NCI-H1417 treated with DMSO at 0.1 percent for 48 hours (cell line): ENCODE measurements around the gene MILR1.
"Not testable (repeated sequence)": the region's sequence is repeated elsewhere in the genome, so short reads cannot be mapped to it uniquely, and the experiment has no call there.

Experiments used
- DNase-seq: peaks from one replicate; lab custom pipeline; 2025; lab: John Stamatoyannopoulos, UW

The MILR1 gene, protein sequence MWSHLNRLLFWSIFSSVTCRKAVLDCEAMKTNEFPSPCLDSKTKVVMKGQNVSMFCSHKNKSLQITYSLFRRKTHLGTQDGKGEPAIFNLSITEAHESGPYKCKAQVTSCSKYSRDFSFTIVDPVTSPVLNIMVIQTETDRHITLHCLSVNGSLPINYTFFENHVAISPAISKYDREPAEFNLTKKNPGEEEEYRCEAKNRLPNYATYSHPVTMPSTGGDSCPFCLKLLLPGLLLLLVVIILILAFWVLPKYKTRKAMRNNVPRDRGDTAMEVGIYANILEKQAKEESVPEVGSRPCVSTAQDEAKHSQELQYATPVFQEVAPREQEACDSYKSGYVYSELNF

GRCh38 chr17:64448665-64449512 lies at the start of gene MILR1:
TSS of gene MILR1 (plus strand) at chr17:64449115. CDS start at chr17:64449169, 54 bp downstream.
- DNase-seq, result no peak

DNA sequence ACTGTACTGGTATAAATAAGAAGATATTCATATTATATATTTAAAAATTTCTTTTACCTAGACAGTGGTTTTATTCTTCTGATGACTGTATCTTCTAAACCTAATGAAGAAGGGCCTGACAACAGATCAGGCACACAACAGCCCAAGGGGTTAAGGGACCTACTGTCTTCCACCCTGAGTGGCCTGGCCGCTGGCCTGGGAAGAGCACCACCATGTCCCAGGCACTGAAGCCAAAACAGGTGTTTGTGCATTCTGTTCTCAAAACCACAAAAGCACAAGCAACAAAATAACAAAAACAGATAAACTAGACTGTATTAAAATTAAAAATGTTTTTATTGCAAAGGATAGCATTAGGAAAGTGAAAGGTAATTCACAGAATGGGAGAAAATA lies 49.2 kb upstream of the MILR1 start:
- no peak for DNase-seq

DNA sequence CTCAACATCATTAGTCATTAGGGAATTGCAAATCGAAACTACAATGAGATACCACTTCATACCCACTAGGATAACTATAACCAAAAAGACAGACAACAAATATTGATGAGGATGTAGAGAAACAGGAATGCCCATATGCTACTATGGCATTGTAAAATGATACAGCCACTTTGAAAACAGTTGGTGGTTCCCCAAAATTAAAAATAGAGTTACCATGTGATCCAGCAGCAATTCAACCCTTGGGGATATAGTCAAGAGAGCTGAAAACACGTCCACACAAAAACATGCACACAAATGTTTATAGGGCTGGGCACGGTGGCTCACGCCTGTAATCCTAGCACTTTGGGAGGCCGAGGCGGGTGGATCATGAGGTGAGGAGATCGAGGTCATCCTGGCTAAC lies 48.3 kb upstream of the MILR1 start:
- no peak for DNase-seq

DNA sequence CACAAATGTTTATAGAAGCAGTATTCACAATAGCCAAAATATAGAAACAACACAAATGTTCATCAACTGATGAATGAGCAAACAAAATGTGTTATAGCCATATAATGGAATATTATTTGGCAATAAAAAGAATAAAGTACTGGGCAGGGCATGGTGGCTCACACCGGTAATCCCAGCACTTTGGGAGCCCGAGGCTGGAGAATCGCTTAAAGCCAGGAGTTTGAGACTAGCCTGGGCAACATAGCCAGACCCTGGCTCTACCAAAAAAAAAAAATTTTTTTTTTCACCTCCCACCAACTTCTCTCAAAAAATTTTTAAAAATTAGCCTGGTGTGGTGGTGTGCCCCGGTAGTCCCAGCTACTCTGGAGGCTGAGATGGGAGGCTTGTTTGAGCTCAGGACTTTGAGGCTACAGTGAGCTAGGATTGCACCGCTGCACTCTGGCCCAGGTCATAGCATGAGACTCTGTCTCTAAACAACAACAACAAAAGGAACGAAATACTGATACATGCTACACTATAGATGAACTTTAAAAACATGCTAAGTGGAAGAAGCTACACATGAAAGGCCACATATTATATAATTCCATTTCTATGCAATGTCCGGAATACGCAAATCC lies 47.6 kb upstream of the MILR1 start:
- no peak for DNase-seq

DNA sequence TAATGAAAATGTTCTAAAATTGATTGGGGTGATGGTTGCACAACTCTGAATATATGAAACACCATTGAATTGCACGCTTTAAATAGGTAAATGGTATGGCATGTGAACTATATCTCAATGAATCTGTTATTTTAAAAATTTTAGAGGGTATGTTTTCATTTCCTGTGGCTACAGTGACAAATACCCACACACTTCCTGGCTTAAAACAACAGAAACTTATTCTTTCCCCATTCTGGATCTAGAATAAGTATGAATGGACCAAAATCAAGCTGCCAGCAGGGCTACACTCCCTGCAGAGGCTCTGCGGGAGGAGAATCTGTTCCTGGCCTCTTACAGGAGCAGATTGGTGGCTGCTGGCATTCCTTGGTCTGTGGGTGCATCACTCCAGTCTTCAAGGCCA lies 47.0 kb upstream of the MILR1 start:
- no peak for DNase-seq

DNA sequence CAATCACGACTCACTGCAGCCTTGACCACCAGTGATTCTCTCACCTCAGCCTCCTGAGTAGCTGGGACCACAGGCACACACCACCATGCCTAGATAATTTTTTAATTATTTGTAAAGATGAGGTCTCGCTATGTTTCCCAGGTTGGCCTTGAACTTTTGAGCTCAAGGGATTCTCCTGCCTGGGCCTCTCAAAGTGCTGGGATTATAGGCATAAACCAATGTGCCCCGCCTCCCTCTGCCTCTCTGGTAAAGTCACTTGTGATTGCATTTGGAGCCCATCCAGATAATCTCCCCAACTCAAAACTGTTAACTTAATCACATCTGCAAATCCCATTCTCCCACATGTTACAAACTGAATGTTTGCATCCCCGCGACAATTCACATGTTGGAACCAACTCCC lies 46.4 kb upstream of the MILR1 start:
- DNase-seq, result no peak

DNA sequence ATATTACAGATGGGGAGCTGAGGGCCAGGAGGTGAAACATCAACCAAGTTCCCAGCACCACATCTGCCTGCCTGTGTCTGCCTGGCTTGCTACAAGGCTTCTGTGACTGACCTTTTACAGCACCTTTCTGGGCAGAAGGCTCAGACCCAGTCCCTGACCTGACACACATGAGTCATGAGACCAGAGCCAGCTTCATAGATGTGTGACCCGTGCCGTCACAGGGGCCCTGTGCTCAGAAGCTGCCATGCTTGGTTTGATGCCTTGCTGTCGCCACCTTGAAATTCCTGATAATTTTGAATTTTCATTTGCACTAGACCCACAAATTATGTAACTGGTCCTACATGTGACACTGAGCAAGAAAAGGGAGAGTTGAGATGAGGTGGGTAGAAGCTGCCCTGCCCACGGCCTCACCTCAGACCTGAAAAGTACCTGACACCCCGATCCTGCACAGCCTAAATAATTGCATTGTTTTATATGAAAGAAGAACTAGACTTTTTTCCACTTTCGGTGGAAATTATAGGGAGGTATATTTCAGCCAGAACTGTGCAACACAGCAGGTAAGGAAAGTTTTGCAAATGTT lies 44.9 kb upstream of the MILR1 start:
- no peak for DNase-seq

DNA sequence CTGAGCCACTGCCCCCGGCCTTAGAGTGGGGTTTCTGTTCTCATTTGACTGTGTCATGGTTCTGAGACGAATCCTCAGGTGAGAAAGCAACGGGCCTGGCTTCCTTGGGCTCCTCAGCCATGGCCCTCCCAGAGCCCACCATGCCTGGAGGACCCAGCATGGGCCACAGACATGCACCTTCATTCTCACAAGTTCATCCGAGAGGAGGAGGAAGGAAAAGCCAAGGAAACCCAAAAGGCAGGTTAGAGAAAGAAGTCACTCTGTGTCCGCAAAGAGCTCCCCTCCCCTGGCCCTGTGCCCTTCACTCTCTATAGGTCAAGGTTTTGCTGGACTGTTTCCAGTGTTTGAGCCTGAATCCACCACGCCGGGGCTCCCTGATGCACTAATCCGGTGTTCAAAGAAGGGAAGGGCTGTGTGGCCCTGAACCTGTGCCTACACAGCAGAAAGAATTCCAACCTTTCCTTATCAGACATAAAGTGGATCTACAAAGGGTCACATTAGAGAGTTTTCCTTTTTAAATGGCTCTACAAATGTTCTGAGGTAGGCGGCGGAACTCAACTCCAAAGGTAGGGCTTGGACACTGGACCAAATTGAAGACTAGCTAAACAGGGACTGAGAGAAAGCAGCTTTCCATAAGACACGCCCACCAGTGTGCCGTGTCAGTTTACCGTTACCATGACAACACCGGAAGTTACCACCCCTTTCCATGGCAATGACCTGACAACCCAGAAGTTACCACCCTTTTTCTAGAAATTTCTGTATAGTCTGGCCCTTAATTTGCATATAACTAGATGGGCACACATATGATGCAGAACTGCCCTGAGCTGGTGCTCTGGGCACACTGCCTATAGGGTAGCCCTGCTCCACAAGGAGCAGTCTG lies 42.4 kb upstream of the MILR1 start:
- no peak for DNase-seq

DNA sequence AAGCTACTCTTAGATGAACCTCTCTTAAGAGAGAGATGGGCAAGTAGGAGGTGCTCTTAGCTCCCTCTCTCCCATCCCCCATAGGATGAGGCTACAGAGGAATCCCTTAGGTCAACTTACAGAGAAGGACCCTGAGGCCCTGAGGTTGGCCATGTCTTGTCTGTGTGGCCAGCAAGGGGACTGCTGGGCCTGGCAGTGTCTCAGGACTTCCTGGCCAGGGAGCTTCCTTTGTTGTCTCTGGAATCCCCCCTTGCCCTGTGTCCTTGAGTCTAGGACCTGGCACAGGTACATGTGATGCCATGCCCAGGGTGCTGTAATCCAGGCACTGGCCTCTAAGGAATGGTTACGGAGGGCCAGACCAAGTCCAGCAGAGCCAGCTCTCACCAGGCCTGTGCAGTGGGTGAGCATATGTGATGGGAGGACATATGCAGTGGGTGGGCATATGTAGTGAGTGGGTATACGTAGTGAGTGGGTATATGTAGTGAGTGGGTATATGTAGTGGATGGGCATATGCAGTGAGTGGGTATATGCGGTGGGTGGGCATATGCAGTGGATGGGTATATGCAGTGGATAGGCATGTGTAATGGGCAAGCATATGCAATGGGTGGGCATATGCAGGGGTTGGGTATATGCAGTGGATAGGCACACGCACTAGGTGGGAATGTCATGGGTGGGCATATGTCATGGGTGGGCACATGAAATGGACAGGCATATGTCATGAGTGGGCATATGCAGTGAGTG lies 38.0 kb upstream of the MILR1 start:
- no peak for DNase-seq

DNA sequence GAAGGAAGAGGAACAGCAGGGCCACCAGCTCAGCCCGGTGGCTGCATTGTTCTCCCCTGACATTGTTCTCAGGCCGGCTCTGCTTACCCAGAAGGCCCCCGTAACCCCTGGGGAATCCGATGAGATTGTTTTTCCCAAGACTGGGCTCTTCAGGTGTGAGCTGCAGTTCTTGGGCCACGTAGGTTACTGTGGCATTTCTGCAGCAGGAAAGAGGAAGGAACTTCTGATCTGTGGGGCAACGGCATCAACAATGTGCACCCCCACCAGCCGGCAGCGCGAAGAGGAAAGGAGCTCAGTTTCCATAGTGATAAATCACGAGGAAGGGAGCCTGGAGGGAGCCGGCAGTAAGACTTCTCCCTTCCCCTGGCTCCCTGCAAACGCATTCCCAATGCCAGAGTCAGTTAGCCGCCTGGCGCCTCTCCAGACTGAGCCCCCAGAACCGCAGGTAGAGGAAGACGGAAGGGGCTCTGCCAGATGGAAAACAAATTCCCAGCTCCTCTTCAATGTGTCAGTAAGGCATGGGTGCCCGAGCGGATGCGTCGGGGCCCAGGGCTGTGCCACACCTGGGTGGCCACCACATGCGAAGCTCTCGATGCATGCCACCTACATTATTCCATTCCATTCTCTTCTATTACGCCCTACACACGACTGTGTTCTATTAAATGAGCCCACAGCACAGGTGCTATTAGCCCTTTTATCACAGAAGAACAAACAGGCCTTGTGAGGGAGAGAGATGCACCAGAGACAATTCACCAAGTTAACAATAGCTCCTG lies 36.7 kb upstream of the MILR1 start:
- peak; percentile 29 for DNase-seq

DNA sequence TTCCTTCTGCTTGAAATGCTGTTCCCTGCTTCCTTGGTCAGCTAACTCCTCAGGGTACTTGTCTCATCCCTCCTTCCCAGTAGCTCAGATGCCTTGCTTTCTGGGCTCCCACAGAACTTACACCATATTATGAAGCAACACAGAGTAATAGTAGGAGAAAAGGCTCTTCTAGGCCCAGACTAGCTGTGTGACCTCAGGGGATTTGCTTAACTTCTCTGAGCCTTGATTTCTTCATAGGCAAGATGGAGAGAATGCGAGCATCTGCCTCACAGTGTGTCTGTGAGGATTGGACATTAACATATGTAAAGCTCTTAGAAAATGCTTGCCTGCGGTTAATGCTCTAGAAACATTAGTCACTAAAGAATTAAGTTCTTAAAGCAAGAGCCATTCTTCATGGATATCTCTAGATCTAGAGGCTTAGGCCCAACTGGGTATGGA lies 36.0 kb upstream of the MILR1 start:
- no peak for DNase-seq

GRCh38 chr17:64413513-64413912 lies 35.4 kb upstream of the MILR1 start:
- no peak for DNase-seq

DNA sequence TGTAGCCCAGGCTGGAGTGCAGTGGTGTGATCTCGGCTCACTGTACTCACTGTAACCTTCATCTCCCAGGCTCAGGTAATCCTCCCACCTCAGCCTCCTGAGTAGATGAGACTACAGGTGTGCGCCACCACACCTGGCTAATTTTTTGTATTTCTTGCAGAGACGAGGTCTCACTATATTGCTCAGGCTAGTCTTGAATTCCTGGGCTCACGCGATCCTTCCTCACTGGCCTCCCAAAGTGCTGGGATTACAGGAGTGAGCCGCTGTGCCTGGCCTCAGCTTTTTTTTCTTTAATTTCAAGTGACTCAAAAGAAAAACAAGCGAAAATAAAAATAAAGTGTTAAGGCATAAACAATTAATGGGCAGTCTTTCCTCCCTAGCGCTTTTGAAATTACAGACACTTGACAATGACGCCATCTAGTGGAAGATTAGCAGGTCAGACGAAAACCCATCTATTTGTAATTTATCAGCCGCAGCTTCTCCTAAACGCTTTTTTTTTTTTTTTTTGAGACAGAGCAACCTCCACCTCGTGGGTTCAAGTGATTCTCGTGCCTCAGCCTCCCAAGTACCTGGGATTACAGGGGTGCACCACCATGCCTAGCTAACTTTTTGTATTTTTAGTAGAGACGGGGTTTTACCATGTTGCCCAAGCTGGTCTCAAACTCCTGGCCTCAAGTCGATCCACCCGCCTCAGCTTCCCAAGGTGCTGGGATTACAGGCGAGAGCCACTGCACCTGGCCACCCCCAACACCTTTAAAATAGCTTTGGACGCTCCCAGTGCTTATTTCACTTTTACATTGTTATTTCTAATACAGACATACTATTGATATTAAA lies 30.2 kb upstream of the MILR1 start:
- DNase-seq, result peak; percentile 57

GRCh38 chr17:64420143-64420670 lies 28.7 kb upstream of the MILR1 start:
- peak; percentile 44 for DNase-seq

- DNase-seq, result not testable (repeated sequence)
Measured at GRCh38 chr17:64422121-64422520, 26.8 kb upstream of the MILR1 start.

- DNase-seq, result no peak
Measured at GRCh38 chr17:64423881-64424280, 25.0 kb upstream of the MILR1 start.

DNA sequence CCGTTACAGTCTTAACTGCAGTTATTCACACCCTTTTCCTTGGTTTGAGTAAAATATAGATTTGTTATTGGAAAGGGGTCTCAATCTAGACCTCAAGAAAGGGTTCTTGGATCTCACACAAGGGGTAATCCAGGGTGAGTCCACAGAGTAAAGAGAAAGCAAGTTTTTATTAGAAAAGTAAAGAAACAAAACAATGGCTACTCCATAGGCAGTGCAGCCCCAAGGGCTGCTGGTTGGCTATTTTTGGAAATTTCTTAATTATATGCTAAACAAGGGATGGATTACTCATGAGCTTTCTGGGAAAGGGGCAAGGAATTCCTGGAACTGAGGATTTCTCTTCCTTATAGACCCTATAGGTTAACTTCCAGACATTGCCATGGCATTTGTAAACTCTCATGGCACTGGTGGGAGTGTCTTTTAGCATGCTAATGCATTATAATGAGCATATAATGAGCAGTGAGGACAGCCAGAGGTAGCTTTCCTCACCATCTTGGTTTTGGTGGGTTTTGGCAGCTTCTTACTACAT lies 24.5 kb upstream of the MILR1 start:
- DNase-seq, result no peak

GRCh38 chr17:64425191-64425590 lies 23.7 kb upstream of the MILR1 start:
- DNase-seq, result no peak

- no peak for DNase-seq
Measured at GRCh38 chr17:64426596-64426995, 22.3 kb upstream of the MILR1 start.
